ENCODE measurements around the gene FAM174B. TPM values are rescaled to one million over a fixed set of nuclear protein-coding genes. Genes with fewer than 3 reads are reported as not detected.

The FAM174B gene
- total RNA-seq, 2 donors from 2014 or later: 3.9 to 5.3 TPM

GRCh38 chr15:92634671-92635201, 20.8 kb downstream of the FAM174B start:
- peaks cover 0 to 4% of the 10 kb centered on the region in 2 donors for H3K36me3 Mint-ChIP-seq
- DNase-seq (ENCODE audit: low spot score in 2 of 2): peak in 1 of 2 donors; percentile 6
- peaks cover 2 to 4% of the 10 kb centered on the region in 2 donors for H3K9me3 Mint-ChIP-seq
- H3K27ac Mint-ChIP-seq: no peak overlapping the region
- no peak for ATAC-seq

GRCh38 chr15:92634060-92634459, 21.5 kb downstream of the FAM174B start:
- Mint-ChIP-seq H3K9me3 (no peaks in the 10 kb centered on the region), H3K36me3 (no peaks in the 10 kb centered on the region), H3K27ac (no peak overlapping the region)
- ATAC-seq (no peak), DNase-seq (ENCODE audit: low spot score in 2 of 2) (peak in 1 of 2 donors; percentile 1)

- ATAC-seq (no peak), DNase-seq (ENCODE audit: low spot score in 2 of 2) (no peak)
- no peak overlapping the region for H3K27ac Mint-ChIP-seq
- H3K9me3 Mint-ChIP-seq: no peaks in the 10 kb centered on the region
- H3K36me3 Mint-ChIP-seq: no peaks in the 10 kb centered on the region
Observed at GRCh38 chr15:92633418-92633817, 22.2 kb downstream of the FAM174B start.

GRCh38 chr15:92633001-92633400, 22.6 kb downstream of the FAM174B start:
- H3K9me3 Mint-ChIP-seq: no peaks in the 10 kb centered on the region
- no peak for ATAC-seq
- H3K27ac Mint-ChIP-seq: no peak overlapping the region
- no peaks in the 10 kb centered on the region for H3K36me3 Mint-ChIP-seq
- no peak for DNase-seq (ENCODE audit: low spot score in 2 of 2)

- Mint-ChIP-seq H3K9me3 (no peaks in the 10 kb centered on the region), H3K36me3 (no peaks in the 10 kb centered on the region), H3K27ac (no peak overlapping the region)
- ATAC-seq (no peak), DNase-seq (ENCODE audit: low spot score in 2 of 2) (no peak)
Observed at GRCh38 chr15:92631721-92632120, 23.9 kb downstream of the FAM174B start.

- ATAC-seq: peak in 1 of 2 donors; percentile 16
- DNase-seq (ENCODE audit: low spot score in 2 of 2): no peak
- Mint-ChIP-seq H3K9me3 (no peaks in the 10 kb centered on the region), H3K27ac (no peak overlapping the region), H3K36me3 (no peaks in the 10 kb centered on the region)
Observed at GRCh38 chr15:92629975-92630626, 25.5 kb downstream of the FAM174B start.

GRCh38 chr15:92629276-92629974, 26.1 kb downstream of the FAM174B start:
- no peak for DNase-seq (ENCODE audit: low spot score in 2 of 2)
- no peak for ATAC-seq
- Mint-ChIP-seq H3K9me3 (no peaks in the 10 kb centered on the region), H3K27ac (no peak overlapping the region), H3K36me3 (no peaks in the 10 kb centered on the region)

- Mint-ChIP-seq H3K36me3 (no peaks in the 10 kb centered on the region), H3K9me3 (no peaks in the 10 kb centered on the region), H3K27ac (no peak overlapping the region)
- DNase-seq (ENCODE audit: low spot score in 2 of 2): no peak
- no peak for ATAC-seq
Observed at GRCh38 chr15:92627014-92627413, 28.6 kb downstream of the FAM174B start.

GRCh38 chr15:92625251-92625980, 30.2 kb downstream of the FAM174B start:
- Mint-ChIP-seq H3K36me3 (no peaks in the 10 kb centered on the region), H3K9me3 (no peaks in the 10 kb centered on the region), H3K27ac (peak overlapping the region; percentile 91 to 95)
- DNase-seq (ENCODE audit: low spot score in 2 of 2) (peak in 1 of 2 donors; percentile 28), ATAC-seq (peak; percentile 91 to 92)

- no peak for DNase-seq (ENCODE audit: low spot score in 2 of 2)
- Mint-ChIP-seq H3K9me3 (no peaks in the 10 kb centered on the region), H3K36me3 (no peaks in the 10 kb centered on the region), H3K27ac (peak overlapping the region in 1 of 2 donors; percentile 91)
- no peak for ATAC-seq
Observed at GRCh38 chr15:92624401-92624991, 31.1 kb downstream of the FAM174B start.

GRCh38 chr15:92623435-92623834, 32.1 kb downstream of the FAM174B start:
- Mint-ChIP-seq H3K27ac (peak overlapping the region; percentile 40 to 44), H3K36me3 (no peaks in the 10 kb centered on the region), H3K9me3 (no peaks in the 10 kb centered on the region)
- no peak for ATAC-seq
- no peak for DNase-seq (ENCODE audit: low spot score in 2 of 2)

- Mint-ChIP-seq H3K9me3 (no peaks in the 10 kb centered on the region), H3K27ac (no peak overlapping the region), H3K36me3 (no peaks in the 10 kb centered on the region)
- DNase-seq (ENCODE audit: low spot score in 2 of 2) (no peak), ATAC-seq (no peak)
Observed at GRCh38 chr15:92621972-92622533, 33.5 kb downstream of the FAM174B start.

- DNase-seq (ENCODE audit: low spot score in 2 of 2) (no peak), ATAC-seq (no peak)
- no peak overlapping the region for H3K27ac Mint-ChIP-seq
- no peaks in the 10 kb centered on the region for H3K36me3 Mint-ChIP-seq
- no peaks in the 10 kb centered on the region for H3K9me3 Mint-ChIP-seq
Observed at GRCh38 chr15:92620991-92621390, 34.6 kb downstream of the FAM174B start.

GRCh38 chr15:92619145-92620101, 36.2 kb downstream of the FAM174B start:
- H3K36me3 Mint-ChIP-seq: no peaks in the 10 kb centered on the region
- ATAC-seq (no peak), DNase-seq (ENCODE audit: low spot score in 2 of 2) (no peak)

More at GRCh38 chr15:92619145-92620101, 36.2 kb downstream of the FAM174B start:
- Mint-ChIP-seq H3K27ac (no peak overlapping the region), H3K9me3 (no peaks in the 10 kb centered on the region)
